ENCODE results near the gene SOCS3.

The SOCS3 gene

DNA sequence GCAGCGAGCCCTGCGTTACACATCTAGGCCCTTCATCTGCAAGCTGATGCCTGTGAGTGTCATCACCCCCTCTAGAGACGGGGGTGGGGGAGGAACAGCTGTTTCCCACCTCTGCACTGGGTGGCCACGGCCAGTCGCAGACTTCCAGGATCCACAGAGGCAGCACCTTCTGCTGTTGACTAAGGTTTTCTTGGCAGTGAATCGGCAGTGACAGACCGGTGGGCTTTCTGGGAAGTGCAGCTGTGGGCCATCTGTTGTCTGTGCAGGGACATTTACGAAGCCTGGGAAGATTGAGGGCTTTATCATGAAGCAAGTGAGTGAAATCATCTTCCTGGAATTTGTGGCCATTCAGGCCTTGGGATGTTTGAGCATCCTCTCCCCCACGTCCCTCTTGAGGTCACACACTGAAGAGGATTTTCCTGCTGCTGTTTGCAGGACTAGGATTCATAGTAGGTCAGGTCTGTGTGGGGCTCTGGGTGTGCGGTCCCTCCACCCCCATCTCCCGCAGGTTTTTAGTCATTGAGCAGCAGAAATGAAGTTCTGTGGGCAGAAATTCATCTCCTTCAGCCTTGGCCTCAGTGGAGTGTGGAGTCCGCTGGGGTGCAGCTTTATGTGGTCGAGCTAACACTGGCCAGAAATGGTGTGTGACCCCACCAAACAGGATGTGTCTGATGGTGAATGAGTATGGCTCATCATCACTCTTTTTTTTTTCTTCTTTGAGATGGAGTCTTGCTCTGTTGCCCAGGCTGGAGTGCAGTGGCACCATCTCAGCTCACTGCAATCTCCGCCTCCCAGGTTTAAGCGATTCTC is 30.6 kb upstream of the SOCS3 start:
- no peak for DNase-seq

DNA sequence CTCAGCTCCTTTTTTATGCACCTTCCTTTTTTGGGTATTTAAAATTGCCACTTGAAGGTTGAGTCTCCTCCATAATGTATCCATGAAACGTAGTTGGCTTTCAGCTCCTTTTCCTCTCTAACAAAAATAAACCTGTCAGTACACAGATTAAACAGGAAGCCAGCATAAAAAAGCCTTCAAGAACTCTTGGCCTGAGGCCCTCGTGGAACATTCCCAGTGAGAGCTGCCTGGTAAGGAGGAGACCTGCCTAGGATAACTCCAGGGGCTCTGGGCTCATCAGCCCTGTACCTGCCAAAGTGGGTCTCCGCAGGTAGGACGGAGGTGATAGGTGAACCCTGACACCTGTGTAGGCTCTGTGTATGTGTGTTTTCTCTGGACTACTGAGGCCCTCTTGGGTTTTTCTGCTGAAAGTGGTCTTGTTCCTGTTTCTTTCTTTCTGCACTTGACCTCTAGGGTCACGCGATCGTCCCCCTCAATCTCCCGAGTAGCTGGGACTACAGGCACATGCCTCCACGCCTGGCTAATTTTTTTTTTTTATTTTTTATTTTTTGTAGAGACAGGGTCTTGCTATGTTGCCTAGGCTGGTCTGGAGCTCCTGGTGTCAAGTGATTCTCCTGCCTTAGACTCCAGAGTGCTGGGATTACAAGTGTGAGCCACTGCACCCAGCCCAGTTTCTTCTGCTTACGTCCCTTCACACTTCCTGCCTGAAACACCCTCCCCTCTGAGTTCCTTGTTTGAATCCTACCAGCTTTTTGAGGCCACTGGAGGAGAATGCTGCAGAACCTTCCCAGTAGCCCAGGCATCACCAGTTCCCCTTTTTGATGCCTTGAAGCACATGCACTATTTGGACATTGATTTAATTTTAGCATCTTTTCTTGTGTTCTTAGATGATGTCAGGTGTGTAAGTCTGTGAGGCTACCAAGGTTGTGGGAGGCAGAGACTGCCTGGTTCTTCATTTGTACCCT is 28.4 kb upstream of the SOCS3 start:
- DNase-seq, result peak; percentile 25

GRCh38 chr17:78384479-78385175 is 24.8 kb upstream of the SOCS3 start:
- no peak for DNase-seq

GRCh38 chr17:78383725-78384471 is 24.0 kb upstream of the SOCS3 start:
- DNase-seq, result peak; percentile 64

- DNase-seq, result peak; percentile 89
Measured at GRCh38 chr17:78381601-78382232, 21.8 kb upstream of the SOCS3 start.

DNA sequence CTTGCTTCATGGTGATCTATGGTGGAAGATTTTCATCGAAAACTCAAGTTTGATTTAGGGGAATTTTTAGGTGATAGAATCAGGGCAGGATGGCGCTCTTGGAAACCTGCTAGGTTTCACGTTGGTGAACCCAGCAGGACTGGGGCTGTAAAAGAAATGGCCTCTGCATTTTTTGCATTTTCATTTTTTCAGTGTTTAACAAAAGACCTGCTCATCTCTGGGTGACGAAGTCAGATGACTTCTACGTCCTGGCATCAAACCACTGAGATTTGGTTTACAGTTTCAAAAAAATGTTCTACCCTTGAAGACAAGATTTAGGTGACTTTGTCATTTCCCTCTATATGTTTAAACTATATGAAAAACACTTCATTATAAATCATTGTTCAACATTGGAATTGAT is 20.5 kb upstream of the SOCS3 start:
- DNase-seq, result no peak

- no peak for DNase-seq
Measured at GRCh38 chr17:78379131-78379491, 19.2 kb upstream of the SOCS3 start.

- peak; percentile 73 for DNase-seq
Measured at GRCh38 chr17:78378225-78379130, 18.6 kb upstream of the SOCS3 start, which contains the start of gene PGS1. Gene PGS1 (plus strand): TSS chr17:78378649. CDS start chr17:78378666, 17 bp downstream.

GRCh38 chr17:78377858-78378224 is 18.0 kb upstream of the SOCS3 start:
- no peak for DNase-seq

DNA sequence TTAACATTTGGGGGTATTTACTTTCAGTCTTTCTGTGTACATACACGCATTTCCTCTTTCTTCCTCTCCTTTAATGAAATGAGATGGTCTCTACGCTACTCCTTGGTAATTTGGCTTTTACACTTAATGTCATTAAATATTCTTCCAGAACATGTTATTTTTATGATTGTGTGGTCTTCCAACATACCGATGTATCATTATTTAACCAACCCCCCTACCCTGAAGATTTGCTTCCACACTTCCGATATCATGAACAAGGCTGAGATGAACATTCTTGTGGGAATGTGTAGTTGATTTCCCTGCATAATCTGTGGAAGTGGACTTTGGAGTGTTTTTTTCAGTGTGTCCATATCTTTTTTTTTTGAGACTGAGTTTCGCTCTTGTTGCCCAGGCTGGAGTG is 16.3 kb upstream of the SOCS3 start:
- no peak for DNase-seq

GRCh38 chr17:78375401-78376151 is 15.7 kb upstream of the SOCS3 start:
- no peak for DNase-seq

GRCh38 chr17:78374631-78375274 is 14.9 kb upstream of the SOCS3 start:
- DNase-seq, result no peak

DNA sequence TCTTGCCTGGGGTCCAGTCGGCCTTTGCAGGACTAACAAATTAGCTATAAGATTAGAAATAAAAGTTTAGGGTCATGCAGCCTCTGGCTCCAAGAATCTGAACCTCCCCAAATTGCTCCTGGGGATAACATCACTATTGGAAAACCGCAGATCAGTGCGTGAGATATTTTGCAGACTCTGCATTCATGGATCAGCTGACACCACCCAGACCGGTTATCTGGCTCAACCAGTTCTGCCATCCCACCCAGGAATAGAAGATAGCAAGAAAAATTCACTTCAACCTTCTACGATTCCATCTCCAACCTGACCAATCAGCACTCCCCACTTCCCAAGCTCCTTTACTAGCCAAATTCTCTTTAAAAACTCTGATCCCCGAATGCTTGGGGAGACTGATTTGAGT is 14.3 kb upstream of the SOCS3 start:
- DNase-seq, result no peak

DNA sequence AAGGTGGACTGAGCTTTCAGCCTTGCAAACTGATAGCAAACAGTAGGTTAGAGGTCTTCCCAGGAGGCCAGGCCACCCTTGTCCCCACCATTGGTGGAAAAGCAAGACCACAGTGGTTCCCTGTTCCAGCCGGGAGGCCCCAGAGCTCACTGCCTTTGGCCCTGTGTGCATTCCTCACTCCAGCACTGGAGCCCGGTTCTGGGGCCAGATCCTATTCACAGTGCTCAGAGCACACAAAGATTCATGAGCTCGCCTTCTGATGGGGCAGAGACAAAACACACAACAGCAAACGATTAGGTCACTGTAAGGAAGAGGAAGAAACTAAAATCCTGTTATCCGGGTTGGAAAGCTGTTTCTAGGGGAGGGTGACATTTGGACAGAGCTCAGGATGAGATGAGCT is 13.0 kb upstream of the SOCS3 start:
- no peak for DNase-seq

DNA sequence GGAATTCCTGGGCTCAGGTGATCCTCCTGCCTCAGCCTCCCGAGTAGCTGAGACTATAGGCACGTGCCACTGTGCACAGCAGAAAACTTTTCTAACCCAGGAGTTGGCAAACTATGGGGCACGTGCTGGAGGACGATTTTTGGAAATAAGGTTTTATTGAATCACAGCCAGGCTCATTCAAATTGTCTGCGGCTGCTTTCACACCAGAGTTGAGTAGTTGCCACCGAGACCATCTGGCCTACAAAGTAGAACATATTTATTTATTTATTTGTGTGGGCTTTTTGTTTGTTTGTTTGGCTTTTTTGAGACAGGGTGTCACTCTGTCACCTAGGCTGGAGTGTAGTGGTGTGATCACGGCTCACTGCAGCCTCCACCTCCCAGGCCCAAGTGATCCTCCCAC is 11.2 kb upstream of the SOCS3 start:
- DNase-seq, result no peak

GRCh38 chr17:78369791-78370381 is 10.0 kb upstream of the SOCS3 start:
- no peak for DNase-seq

DNA sequence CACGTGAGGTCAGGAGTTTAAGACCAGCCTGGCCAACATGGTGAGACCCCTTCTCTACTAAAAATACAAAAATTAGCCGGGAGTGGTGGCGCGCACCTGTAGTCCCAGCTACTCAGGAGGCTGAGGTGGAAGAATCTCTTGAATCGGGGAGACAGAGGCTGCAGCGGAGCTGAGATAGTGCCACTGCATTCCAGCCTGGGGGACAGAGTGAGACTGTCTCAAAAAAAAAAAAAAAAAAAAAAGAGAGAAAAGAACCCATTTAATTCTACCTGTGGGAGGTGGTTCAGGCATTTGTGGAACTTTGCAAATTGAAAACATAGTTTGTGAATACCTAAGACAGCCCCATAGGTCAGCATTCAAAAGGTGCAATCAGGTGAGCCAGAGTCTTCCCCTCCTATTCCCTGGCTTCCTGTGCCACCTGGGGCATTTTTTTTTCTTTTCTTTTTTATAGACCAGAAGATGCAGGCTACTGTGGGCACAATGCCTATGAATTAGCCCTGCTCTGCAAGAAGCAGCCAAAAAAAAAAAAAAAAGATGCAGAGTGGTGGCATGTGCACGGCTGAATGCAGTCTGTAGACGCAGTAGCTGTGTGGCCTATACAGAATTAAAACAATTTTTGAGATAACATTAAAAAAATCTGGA is 9.1 kb upstream of the SOCS3 start:
- no peak for DNase-seq

DNA sequence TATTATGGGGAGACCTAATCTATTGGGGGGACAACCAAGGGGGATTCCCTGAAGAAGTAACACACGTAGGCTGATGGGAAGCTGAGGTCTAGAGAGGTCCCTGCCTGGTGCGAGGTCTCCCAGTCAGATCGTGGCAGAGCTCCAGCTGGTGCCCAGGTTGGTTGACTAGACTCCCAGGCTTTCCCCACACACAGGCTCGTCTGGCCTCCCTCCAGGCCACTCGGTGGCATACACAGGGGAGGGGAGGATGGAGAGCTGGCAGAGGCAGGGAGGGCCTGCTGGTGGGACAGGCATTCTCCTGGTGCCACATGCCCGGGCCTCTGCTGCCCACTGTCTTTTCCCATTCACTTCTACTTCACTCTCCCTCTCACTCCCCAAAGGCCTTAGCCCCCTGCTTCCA is 8.5 kb upstream of the SOCS3 start:
- DNase-seq, result no peak

DNA sequence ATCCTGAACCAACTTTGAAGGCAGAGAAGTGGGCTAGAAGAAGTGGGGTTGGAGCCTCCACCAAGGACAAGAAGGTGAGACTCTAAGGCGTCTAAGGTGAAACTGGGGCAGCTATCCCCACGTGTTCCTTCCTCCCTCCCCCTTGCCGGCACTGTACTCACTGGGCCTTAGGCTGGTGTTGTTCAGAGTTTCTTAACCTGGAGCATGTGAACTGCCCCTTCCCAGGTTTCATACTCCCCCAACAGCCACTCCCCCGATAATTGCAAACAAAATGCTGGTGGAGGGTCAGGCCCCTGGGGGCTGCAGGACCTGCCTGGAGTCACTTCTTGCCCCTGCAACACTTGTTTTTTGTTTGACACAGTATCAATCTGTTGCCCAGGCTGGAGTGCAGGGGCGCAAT is 7.3 kb upstream of the SOCS3 start:
- DNase-seq, result no peak

Data from CD4-positive, alpha-beta T cell treated with Interleukin-4 for 4 hours (primary cell).